Subcutaneous abdominal adipose tissue (tissue), 5 donors: ENCODE data around the gene LENG1.

ENCODE experiments used
- H3K27ac ChIP-seq: one replicate; pipeline ENCODE4 v1.7.0; 2013; ENCODE audit warnings: low read depth, mild to moderate bottlenecking, inconsistent platforms, low read length, moderate library complexity
- H3K27me3 ChIP-seq, 5 donors: one replicate each; pipeline ENCODE4 v1.7.0; 2013; ENCODE audit warnings: low read length in 5 of 5, inconsistent platforms in 1 of 5; ENCODE audit not compliant: control insufficient read depth in 5 of 5, insufficient read depth in 4 of 5
- H3K36me3 ChIP-seq, 5 donors: one replicate each; pipeline ENCODE4 v1.7.0; 2013; ENCODE audit warnings: low read length in 5 of 5; ENCODE audit not compliant: control insufficient read depth in 5 of 5, insufficient read depth in 5 of 5
- H3K4me1 ChIP-seq, 5 donors: one replicate each; pipeline ENCODE4 v1.7.0; 2013; ENCODE audit warnings: low read length in 5 of 5, mild to moderate bottlenecking in 3 of 5, moderate library complexity in 1 of 5; ENCODE audit not compliant: control insufficient read depth in 5 of 5, insufficient read depth in 5 of 5
- H3K4me3 ChIP-seq, 5 donors: one replicate each; pipeline ENCODE4 v1.7.0; 2013; ENCODE audit warnings: low read length in 5 of 5, low read depth in 1 of 5
- H3K9ac ChIP-seq, 5 donors: one replicate each; pipeline ENCODE4 v1.7.0; 2013; ENCODE audit warnings: low read length in 5 of 5, mild to moderate bottlenecking in 4 of 5, moderate library complexity in 3 of 5
- H3K9me3 ChIP-seq, 5 donors: one replicate each; pipeline ENCODE4 v1.7.0; 2013; ENCODE audit warnings: low read length in 5 of 5; ENCODE audit not compliant: control insufficient read depth in 5 of 5
- donor health status: healthy.
- donor health status: healthy.
- donor health status: healthy.
- donor health status: healthy.
- donor health status: healthy.

The LENG1 gene

DNA sequence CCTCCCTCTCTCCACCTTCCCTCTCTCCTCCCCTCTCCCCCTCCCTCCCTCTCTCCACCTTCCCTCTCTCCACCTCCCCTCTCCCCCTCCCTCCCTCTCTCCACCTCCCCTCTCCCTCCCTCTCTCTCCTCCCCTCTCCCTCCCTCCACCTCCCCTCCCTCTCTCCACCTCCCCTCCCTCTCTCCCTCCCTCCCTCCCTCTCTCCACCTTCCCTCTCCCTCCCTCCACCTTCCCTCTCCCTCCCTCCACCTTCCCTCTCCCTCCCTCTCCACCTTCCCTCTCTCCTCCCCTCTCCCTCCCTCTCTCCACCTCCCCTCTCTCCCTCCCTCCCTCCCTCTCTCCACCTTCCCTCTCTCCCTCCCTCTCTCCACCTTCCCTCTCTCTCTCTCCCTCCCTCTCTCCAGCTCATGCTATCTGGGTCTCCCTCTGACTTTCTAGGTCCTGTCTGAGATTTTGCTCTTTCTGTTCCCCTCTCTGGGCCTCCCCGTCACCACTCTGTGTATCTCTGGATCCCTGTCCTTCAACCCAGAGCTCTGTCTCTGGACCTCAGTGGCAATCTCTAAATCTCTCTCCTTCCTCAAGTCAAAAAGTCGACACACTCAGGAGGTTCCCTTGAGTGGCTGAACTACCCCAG is 25.4 kb downstream of the LENG1 start:
- H3K9me3 ChIP-seq: no peaks in the 10 kb centered on the region
- H3K36me3 ChIP-seq: peaks cover 0 to 34% (median 30%) of the 10 kb centered on the region in 5 donors
- no peak overlapping the region for H3K9ac ChIP-seq
- H3K27ac ChIP-seq: no peak overlapping the region
- peaks cover 13 to 23% (median 18%) of the 10 kb centered on the region in 5 donors for H3K4me1 ChIP-seq
- no peak overlapping the region for H3K4me3 ChIP-seq
- peaks cover 0 to 2% (median 0%) of the 10 kb centered on the region in 5 donors for H3K27me3 ChIP-seq

DNA sequence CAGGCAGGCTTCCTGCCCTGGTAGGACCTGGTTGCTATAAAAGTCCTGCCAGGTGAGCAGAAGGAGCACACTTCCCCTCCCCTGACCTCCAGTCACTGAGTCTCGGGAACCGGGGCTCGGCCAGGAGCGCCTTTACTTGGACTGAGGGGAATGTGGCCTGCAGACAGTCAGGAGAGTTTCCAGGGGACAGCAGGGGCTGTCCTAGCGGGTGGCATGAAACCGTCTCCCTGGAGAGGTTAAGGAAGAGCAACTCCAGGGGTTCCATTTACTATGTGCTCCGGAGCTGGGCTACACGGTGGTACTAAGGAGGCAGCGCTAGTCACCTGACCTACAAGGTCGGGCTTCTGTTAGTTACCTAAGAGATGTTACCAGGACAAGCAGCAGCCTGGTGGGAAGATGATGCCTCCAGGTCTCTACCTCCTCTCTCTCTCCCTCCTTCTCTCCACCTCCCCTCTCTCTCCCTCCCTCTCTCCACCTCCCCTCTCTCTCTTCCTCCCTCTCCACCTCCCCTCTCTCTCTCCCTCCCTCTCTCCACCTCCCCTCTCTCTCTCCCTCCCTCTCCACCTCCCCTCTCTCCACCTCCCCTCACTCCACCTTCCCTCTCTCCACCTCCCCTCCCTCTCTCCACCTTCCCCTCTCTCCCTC is 26.1 kb downstream of the LENG1 start:
- Histone ChIP-seq H3K4me1 (peaks cover 9 to 17% (median 12%) of the 10 kb centered on the region in 5 donors), H3K9ac (no peak overlapping the region), H3K36me3 (peaks cover 0 to 40% (median 36%) of the 10 kb centered on the region in 5 donors), H3K9me3 (no peaks in the 10 kb centered on the region), H3K27me3 (peaks cover 0 to 2% (median 0%) of the 10 kb centered on the region in 5 donors), H3K27ac (no peak overlapping the region), H3K4me3 (no peak overlapping the region)

DNA sequence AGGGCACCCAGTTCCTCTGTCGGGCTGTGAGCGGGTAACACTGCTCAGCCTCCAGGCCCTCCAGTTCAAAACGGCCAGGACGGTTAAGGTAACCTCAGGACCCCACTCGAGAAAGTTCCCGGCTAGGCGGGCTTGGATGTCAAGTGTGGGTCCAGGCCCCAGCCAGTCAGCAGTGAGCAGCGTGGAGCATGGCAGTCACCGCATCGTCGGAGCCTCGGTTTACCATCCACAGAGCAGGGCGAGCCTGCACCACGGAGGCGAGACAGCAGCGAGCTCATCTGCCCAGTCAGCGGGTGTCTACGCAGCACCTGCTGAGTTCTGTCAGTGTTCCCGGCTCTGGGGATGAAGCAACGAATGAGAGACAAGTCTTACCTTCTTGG is 29.9 kb downstream of the LENG1 start:
- H3K36me3 ChIP-seq: peaks cover 0 to 79% (median 72%) of the 10 kb centered on the region in 5 donors
- no peak overlapping the region for H3K4me3 ChIP-seq
- H3K27me3 ChIP-seq: no peaks in the 10 kb centered on the region
- H3K9ac ChIP-seq: no peak overlapping the region
- H3K27ac ChIP-seq: no peak overlapping the region
- H3K4me1 ChIP-seq: no peaks in the 10 kb centered on the region
- no peaks in the 10 kb centered on the region for H3K9me3 ChIP-seq

DNA sequence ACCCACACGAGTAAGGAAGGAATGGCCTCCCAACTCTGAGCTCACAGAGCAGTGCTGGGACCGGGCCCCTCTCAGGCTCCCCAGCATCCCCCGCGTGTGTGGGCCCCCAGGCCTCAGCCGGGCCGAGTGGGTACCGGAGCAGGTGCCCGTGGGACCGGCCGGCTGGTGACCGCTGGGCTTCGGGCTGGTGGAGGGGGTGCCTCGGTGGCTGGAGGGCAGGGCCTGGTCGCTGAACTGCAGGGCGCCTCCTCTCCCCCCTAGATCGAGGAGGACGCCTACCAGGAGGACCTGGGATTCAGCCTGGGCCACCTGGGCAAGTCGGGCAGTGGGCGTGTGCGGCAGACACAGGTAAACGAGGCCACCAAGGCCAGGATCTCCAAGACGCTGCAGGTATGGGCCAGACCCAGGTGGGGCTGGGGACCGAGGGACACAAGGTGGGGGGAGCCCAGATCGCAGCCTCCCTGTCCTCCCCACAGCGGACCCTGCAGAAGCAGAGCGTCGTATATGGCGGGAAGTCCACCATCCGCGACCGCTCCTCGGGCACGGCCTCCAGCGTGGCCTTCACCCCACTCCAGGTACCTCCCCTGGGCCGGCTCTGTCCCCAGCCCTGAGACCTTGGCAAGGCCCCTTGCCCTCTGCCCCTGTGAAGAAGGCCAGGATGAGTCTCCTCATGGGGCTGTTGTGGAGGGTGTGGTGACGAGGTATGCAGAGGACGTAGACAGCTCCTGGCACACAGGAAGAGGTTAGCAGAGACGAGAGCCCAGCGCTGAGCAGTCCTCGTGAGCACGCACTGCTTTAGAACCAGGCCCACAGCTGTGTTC is 30.5 kb downstream of the LENG1 start:
- Histone ChIP-seq H3K36me3 (peaks cover 0 to 85% (median 78%) of the 10 kb centered on the region in 5 donors), H3K27me3 (no peaks in the 10 kb centered on the region), H3K4me1 (no peaks in the 10 kb centered on the region), H3K9me3 (no peaks in the 10 kb centered on the region), H3K4me3 (no peak overlapping the region), H3K27ac (no peak overlapping the region), H3K9ac (no peak overlapping the region)

DNA sequence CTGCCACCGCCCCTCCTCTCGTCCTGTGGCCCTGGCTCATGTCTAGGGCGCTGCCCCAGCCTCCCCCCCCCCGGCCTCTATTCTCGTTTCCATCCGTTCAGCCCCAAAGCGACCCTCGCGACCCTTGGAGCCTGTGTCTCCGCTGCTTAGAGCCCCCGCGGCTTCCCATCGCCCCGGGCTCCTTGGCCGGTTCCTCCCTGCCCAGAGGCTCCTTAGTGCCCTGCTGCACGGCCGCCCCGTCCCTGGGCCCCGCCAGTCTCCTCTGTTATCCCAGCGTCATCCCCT is 31.1 kb downstream of the LENG1 start:
- no peak overlapping the region for H3K27ac ChIP-seq
- no peaks in the 10 kb centered on the region for H3K27me3 ChIP-seq
- H3K36me3 ChIP-seq: peaks cover 0 to 91% (median 83%) of the 10 kb centered on the region in 5 donors
- no peaks in the 10 kb centered on the region for H3K4me1 ChIP-seq
- no peak overlapping the region for H3K9ac ChIP-seq
- H3K9me3 ChIP-seq: no peaks in the 10 kb centered on the region
- H3K4me3 ChIP-seq: no peak overlapping the region

DNA sequence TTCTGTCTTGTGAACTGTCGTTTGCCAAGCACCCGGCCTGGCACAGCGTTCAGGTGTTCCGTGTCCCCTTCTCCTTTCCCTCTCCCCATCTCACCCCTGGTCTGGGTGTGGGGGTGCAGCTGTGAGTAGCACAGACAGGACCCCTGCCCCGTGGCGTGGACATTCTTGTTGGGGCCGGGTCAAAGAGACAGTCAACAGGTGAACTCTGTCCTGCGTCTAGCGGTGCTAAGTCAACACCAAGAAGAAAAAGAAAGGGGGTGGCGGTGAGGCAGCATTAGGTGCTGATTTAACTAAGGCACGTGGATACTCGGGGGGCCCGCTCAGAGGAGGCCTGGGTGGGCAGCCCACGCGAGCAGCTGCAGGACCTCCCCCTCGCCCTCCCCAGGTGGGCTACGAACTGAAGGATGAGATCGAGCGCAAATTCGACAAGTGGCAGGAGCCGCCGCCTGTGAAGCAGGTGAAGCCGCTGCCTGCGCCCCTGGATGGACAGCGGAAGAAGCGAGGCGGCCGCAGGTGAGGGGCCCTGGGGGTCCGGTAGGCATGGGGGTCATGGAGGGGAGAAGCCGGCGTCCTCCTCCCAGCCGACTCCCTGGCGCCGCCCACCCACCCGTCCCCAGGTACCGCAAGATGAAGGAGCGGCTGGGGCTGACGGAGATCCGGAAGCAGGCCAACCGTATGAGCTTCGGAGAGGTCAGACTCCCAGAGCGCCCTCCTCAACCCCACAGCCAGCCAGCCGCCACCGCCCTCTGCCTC is 31.7 kb downstream of the LENG1 start:
- H3K27ac ChIP-seq: no peak overlapping the region
- no peak overlapping the region for H3K9ac ChIP-seq
- H3K9me3 ChIP-seq: no peaks in the 10 kb centered on the region
- no peaks in the 10 kb centered on the region for H3K4me1 ChIP-seq
- no peak overlapping the region for H3K4me3 ChIP-seq
- no peaks in the 10 kb centered on the region for H3K27me3 ChIP-seq
- peaks cover 0 to 91% (median 84%) of the 10 kb centered on the region in 5 donors for H3K36me3 ChIP-seq

DNA sequence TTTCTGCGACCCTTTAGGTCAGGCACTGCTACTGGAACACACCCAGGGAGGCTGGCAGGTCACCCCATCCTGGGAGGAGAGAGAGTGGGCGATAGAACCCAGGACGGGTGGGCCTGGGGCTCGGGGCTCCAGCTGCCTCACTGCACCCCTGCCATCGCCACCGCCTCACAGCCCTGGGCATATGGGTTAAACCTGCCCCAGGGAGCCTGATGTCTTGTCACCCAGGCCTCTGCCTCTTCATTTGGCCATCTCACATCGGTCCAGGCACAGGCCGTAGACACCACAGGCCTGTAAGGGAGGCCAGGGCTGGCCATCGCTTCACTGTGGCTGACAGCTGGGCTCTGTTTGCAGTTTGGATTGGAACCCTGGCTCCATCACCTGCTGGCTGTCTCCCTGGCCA is 33.8 kb downstream of the LENG1 start:
- no peak overlapping the region for H3K4me3 ChIP-seq
- no peaks in the 10 kb centered on the region for H3K9me3 ChIP-seq
- H3K27me3 ChIP-seq: no peaks in the 10 kb centered on the region
- no peaks in the 10 kb centered on the region for H3K4me1 ChIP-seq
- H3K27ac ChIP-seq: no peak overlapping the region
- H3K9ac ChIP-seq: no peak overlapping the region
- peaks cover 0 to 95% (median 87%) of the 10 kb centered on the region in 5 donors for H3K36me3 ChIP-seq

DNA sequence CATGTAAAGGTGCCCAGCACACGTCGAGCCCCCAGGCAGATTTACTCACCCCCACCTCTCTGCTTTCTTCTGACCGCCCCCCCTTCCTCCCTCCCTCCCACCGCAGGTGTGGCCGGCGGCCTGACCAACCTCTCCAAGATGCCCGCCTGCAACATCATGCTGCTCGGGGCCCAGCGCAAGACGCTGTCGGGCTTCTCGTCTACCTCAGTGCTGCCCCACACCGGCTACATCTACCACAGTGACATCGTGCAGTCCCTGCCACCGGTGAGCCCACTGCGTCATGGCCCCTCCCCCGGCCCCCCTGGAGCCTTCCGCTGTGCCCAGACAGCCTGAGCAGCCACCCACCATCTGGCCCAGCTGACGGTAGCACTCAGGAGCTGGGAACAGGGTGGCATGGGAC is 35.1 kb downstream of the LENG1 start:
- Histone ChIP-seq H3K9me3 (no peaks in the 10 kb centered on the region), H3K27me3 (no peaks in the 10 kb centered on the region), H3K27ac (no peak overlapping the region), H3K4me3 (no peak overlapping the region), H3K4me1 (no peaks in the 10 kb centered on the region), H3K9ac (no peak overlapping the region), H3K36me3 (peaks cover 0 to 99% (median 92%) of the 10 kb centered on the region in 5 donors)

DNA sequence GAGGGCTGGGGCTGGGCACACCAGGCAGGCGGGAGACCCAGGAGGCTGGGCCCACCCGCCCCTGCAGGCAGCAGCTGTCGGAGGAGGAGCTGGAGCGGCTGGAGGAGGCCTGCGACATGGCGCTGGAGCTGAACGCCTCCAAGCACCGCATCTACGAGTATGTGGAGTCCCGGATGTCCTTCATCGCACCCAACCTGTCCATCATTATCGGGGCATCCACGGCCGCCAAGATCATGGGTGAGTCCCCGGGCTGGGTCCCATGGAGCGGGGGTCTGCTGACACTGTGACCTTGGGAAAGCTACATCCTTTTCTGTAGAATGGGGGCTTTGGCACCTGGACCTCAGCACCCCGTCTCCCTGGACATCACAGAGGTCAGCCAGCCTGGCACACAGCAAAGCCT is 35.8 kb downstream of the LENG1 start:
- Histone ChIP-seq H3K4me3 (no peak overlapping the region), H3K27ac (no peak overlapping the region), H3K9ac (no peak overlapping the region), H3K9me3 (no peaks in the 10 kb centered on the region), H3K27me3 (no peaks in the 10 kb centered on the region), H3K4me1 (no peaks in the 10 kb centered on the region), H3K36me3 (peaks cover 2 to 98% (median 89%) of the 10 kb centered on the region in 5 donors)
